HG02970 (cell line): ENCODE data around the gene NCKIPSD.
A peak's percentile ranks its signal among the peaks of the same experiment; 100 is the strongest.

ENCODE experiments used
- ATAC-seq: cut with Tn5 transposase; IDR thresholded peaks from one replicate; pipeline ENCODE4 v1.9.1; 2021; ENCODE audit warnings: mild to moderate bottlenecking, moderate library complexity, moderate number of reproducible peaks; ENCODE audit not compliant: unreplicated experiment, low FRiP score

Gene NCKIPSD

DNA sequence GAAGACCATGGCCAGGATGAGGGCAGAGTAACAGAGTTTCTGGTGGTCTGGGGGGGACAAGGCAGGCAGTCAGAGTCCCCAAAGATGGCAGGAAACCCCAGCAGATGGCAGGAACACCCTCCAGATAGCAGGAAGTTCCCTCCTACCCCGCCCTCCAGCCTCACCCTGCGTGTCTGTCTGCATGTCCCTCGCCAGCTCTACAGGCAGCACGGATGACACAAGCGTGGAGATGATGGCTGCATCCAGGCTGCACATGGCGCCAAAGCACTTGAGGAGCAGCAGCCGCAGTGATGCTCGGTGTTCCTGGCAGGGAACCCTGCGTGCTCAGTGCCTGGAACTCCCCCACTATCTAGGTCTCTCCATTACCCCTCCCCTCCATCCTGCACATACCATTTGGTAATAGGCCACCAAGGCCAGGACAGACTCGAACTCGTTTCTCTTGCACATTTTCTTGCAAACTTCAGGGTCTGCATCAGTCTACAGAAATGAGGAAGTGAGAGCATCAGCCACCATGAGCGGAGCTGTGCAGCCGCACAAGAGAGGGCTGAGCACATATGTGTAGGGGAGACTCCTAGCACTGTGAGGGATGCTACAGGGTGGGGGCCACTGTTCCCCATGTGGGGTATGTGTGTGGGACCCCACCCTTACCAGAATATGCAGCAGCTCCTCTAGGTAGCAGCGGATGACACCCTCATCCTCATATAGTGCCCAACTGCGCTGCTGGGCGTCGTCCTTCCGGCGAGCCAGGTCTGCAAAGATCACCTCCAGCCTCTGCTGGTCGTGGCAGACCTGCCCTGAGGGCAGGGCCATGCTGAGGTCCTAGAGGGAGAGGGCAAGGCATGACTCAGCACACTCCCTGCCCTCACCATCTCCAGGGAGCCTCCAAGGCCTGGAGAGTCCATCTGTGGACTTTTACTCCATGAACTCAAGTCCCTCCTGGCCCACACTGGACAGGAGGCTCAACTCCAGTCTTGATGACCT lies 6.0 kb downstream of the NCKIPSD start:
- ATAC-seq, result no peak

DNA sequence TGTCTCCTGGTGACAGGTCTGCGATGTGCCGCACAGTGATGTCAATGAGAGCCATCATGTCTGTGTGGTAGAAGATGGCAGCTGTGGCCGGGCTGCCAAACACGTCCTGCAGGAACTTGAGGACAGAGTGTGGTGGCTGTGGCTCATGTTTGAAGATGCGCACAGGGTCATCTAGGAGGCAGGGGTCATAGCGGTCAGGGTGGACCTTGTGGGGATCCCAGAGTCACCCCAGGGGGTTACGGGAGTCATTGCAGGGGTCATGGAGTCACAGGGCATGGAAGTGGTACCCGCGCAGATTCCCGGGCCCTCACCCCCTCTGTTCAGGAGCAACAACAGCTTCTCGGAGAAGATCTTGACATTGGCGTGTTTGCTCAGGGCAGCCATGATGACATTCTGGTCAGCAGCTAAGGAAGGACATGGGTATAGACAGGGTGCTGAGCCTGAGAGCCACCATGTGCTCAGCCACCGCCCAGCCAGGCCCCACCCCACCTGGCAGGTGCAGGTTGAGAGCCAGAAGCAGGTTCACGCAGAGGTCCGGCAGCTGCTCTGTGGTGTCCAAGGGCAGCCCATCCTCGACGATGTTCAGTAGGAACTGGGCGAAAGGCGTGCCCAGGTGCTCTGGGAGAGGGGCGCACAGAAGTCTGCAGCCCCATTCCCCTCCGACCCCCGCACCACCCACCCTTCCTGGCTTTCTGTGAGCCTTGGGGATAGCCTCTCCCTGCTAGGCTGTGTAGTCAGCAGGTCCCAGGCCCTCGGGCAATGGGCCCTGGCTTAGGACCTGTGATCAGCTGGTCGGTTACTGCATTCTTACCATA lies 6.9 kb downstream of the NCKIPSD start:
- no peak for ATAC-seq

DNA sequence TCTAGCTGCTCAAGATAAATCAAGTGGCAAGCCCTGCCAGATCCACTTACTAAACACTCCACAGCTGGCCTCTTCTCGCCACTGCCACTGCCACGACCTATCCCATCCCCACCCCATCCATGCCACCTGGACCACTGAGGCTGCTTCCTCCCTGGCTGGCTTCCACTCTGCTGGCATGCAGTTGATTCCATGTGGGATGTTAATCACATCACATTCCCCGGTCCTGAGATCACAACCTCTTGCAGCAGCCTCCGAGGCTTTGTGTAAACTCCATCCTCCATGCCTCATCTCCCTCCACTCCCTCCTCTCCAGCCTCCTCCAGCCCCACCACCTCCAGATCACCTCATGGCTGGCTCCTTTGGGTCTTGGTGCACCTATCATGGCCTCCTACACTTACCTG lies 7.7 kb downstream of the NCKIPSD start:
- no peak for ATAC-seq

DNA sequence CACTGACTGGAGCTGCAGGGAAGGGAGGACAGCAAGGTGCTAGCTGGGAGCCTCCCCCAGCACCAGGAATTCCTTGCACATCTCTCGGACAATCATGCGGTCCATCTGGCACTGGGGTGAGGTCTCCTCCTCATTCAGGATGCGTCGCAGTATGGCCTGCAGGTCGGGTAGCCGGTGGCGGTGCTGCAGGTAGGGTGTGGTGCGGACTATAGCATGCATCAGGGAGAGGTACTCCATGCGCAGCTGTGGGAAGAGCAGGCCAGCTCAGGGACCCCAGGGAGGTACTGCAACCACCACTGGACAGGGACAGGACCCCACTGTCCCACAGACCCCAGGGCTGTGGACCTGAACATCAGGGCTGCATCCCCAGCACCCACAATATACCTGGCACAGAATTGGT lies 11.2 kb downstream of the NCKIPSD start:
- no peak for ATAC-seq

- no peak for ATAC-seq
These were observed 13.2 kb downstream of the NCKIPSD start for GRCh38 chr3:48672522-48672921.

DNA sequence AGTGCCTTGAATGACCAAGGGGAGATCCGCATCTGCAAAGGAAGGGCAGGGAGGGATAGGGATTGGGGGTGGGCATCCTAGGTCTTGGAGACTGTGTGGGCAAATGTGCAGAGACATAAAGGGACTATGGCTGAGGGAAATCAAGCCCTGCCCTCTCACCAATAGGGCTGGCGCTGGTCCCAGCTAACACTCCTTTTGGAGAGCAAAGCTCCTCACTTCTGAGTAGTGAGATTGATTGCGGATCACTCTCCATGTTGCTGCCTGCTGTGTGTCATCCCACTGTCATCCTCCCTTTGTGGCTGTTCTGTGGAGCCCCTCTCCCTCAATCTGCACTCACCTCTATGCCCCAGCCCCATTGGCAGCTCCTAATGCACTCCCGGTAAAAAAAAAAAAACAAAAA lies 20.8 kb downstream of the NCKIPSD start:
- no peak for ATAC-seq

DNA sequence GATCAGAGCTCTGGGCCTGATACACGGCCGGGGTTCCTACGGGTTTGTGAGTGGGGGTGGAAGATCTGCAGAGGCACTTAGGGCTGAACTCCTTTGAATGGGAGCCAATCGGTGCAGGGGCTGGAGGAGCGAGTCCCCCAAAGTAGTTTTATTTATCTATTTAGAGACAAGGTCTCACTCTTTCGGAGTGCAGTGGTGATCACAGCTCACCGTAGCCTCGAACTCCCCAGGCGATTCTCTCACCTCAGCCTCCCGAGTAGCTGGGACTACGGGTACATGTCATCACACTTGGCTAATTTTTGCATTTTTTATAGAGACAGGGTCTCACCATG lies 21.4 kb downstream of the NCKIPSD start:
- no peak for ATAC-seq

DNA sequence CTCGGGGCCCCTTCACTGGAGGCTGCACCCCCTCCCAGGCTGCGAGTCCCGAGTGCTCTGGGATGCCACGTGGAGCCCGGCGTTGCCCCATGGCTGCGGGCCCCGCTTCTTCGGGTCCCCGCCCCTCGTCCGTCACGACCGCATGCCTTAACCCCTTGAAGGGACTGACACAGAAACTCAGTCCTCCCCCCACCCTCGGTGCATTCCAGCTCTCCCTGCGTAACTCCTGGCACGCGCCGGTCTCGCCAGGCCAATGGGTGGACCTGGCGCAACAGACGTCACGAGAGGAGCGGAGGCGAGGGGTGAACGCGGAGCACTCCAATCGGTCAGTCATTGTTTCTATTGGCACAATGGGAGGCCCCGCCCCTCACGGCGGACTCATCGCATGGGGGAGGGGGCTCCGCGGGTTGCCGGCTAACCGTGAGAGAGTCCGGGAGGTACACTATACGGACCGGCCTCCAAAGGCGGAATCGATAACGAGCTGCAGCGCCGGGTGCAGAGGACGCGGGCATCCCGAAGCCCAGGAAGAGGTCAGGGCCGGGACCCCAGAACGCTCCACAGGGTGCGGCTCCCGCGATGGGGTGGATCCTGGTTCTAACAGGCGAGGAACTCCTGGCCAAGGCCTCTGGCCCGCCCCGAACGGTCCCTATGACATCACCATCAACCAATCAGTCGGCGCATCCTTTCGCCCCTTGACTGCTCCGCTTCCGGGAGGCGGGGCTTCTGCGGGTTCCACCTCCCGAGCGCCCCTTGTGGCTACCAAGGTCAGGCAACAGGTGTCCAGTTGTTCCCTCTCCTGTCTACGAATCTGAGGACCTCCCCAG lies 22.0 kb downstream of the NCKIPSD start:
- ATAC-seq, result peak; percentile 80

DNA sequence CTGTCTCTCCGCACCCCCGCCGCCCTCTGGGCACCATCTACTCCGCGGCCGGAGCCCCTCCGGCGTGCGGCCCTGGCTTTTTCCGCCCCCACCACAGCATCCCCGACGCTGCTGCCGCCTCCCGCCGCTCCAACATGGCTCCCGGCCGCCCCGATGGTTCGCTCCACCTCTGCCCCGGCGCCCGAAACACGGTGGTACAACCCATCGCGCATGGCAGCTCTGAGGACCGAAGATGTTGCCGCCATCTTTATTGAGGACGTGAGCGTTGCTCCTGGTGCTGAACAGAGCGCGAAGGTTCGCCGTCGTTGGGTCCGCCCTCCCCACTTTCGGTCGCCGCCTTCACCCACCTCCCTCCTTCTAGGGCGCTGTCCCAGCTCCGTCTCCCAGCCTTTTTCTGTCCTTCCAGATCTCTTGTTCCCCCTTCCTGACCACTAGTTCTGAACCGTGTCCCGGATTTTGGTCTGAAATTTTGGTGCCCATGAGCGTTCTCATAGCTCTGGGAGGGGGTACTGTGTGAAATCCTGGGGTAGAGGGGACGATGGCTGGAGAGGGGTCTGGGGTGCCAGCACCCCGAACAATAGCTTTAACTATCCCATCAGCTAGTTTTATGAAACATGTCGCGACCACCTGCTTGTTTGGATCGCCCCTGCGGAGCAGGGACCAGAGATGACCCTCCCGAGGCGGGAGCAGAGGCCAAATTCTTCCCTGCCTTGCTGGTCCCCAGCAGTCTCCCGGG lies 22.8 kb downstream of the NCKIPSD start, which contains the start of gene CELSR3:
TSS of gene CELSR3 (minus strand) at position 134 of the 736 bp plus-strand sequence. CDS start 252 bp downstream, outside the sequence.
- ATAC-seq, result no peak

DNA sequence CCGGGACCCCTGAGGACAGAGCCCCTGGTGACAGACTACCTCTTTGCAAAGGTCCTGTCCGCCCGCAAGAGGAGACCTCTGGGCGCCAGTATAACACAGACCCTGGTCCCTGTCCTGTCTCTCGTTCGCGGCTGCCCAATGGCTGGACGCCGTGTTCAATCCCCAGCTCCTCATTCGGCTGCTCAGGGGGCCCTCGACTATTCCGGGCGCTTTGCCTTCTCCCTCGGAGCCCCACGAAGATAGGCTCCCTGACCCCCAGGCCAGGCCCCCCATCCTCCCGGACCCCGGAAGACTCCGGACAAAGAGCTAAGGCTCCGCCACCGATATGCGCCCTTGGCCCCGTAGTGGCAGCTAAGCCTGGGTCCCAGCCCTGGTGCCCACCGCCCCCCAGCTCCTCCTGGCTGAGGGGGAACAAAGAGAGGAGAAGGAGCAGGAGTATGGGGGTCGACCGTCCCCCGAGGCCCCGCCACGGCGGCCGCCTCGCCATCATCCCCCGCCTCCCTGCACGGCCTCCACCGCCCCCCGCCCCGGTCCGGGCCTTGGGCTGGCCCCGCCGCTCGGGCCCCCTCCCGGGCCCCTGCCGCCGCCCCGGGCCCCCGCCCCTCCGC lies 23.5 kb downstream of the NCKIPSD start:
- ATAC-seq, result no peak

DNA sequence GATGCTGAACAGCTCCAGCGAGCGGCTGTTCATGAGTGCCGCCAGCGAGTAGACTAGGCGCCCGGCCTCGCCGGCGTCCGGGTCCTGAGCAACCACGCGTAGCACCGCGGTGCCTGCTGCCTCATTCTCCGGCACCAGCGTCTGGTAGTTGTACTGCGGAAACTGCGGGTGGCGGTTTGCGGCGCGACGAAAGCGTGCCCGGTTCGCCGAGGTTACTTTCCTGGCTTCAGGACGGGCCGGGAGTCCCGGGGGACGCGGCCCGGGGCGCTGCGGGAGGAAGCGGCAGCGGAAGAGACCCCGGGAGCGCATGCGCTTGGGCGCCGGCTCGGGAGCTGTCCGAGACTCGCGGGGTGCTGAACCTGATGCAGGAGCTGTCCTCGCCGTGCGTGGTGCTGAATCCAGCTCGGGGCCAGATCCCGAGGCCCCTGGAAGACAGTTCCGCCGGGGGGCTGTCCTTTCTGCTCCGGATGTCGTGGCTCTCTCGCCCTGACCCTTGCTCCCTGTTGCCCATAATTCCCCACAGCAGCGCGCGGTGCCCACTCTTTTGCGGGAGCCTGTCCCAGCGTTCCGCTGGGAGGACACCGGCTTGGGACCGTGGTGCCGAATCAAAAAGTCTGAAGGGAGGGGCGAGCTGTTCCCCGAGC lies 24.1 kb downstream of the NCKIPSD start:
- peak; percentile 37 for ATAC-seq

GRCh38 chr3:48660800-48661400 lies 24.8 kb downstream of the NCKIPSD start:
- no peak for ATAC-seq

GRCh38 chr3:48656841-48657281 lies 28.9 kb downstream of the NCKIPSD start:
- no peak for ATAC-seq

DNA sequence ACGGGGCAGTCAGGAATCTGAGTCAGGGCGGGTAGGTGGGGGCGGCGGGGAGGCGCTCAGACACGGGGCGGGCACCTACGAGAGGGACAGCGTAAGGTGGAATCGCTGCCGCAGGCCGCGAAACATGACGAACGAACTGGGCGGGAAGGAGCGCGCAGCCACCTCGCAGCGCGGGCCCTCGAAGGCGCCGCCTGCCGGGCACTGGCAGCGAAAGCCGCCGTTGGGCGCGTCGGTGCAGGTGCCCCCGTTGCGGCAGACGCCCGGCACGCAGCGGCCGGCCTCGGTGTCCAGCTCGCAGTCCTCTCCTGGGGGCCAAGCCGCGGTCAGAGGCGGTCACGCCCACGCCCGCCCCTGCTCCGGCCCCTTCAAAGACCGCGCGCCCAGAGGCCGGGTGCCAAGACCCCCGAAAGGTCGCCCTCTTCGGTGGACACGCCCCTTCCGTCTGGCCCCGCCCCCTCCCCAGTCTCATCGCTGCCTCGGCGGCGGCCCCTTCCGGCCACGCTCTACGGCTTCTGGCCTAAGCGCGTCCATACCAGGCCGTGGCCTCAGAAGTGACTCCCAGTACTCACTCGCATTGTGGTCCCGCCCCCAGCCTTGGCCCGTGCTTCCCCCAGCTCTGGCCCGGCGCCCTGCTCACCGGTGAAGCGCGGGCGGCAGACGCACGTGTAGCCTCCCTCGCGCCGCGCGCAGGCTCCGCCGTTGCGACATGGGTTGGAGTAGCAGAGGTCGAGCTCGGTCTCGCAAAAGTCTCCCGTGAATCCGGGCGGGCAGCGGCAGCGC lies 29.5 kb downstream of the NCKIPSD start:
- no peak for ATAC-seq

GRCh38 chr3:48655606-48656005 lies 30.1 kb downstream of the NCKIPSD start:
- no peak for ATAC-seq

DNA sequence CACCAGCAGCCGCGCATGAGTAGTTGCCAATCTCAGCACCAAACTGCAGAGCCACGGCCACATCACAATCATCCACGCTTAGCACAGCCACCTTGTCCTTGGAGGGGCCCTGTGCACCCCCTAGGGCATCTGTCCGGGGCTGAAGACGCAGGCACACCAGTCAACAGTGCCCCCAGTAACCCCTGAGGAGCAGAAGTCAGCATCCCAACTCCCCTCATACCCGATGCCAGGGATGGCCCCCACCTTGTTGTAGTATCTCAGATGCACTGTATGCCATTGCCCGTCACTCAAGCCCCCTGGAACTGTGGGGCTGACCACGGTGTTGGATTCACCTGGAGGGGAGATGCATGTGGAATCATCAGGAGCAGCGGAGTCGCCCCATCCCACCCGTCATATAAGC lies 30.7 kb downstream of the NCKIPSD start:
- ATAC-seq, result no peak

DNA sequence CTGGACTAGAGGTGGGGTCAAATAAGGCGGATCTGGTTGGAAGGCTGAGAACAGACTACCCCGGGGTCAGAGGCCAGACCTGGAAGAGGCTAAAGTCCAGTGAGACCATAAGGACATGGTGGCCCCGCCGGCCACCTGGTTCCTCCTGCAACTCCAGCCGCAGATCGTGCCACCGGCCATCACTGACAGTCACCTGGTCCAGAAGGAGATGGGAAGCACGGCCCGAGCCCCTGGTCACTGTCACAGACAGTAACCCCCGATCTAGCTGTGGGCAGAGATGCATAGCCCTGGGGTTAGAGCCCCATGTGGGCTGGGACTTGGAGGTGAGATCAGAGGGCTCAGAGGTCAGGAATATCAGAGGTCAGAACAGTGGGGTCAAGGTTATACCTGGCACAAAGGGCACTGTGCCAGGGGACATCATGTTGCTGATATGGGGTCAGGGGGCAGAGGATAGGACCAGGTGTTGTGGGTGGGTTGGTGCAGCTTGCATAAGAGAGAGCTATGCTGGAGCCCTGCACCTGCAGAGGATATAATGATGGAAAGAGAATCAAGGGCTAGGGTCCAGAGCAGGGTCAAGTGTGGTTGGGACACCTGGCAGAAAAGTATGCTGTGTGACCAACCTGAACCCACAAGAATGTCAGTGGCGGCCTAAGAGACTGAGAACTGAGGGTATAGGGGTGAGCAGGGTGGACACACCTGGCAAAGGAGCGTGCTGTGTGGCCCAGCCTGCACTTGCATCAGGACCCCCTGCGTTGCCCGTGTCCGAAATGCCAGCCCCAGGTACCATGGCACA lies 32.6 kb downstream of the NCKIPSD start:
- ATAC-seq, result no peak
